Stimulated activated CD4-positive, alpha-beta T cell treated with anti-CD3 and anti-CD28 coated beads, Interleukin-15, amount 100 ng/mL, for 48 hours (primary cell): ENCODE results near the gene KCNJ9.
A peak's percentile ranks its signal among the peaks of the same experiment; 100 is the strongest.
"Not testable (repeated sequence)": the region's sequence is repeated elsewhere in the genome, so short reads cannot be mapped to it uniquely, and the experiment has no call there.

ENCODE experiments used
- DNase-seq, 2 donors: peaks; one replicate each; pipeline ENCODE4 v3.0.0-alpha.2; 2020; ENCODE audit warnings: low read depth in 2 of 2

The KCNJ9 gene

DNA sequence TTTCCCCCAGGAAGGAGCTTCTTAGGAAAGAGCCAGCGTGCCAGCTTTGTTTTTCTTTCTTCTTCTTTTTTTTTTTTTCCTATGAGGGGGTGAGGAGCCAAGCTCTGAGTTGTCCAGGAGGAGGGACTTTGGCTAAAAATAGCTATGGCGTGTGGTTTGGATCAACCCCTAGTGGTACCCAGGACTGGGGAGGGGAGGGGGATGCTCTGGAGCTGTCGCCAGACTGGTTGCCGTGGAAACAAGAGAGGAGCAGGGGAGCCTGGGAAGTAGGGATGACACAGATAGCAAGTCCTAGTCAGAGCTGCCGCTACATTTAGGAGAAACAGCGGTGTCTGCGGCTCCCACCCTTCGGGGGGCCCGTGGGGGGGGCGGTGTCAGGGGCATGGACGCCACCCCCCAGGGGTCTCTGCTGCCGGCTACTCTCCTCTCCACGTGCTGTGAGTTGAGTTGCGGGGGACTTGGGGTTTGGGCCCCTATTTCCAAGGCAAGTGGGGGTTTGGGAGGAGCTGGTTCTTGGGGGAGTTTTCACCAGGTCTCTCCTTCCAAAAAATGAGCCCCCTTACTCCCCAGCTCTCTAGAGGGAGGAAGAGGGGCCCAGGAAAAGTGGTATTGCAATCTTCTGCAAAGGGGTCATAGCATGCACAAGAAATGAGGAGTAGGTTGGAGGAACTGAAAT is at the start of gene KCNJ9:
TSS of gene KCNJ9 (plus strand) at position 278 of the 676 bp plus-strand sequence. CDS start 2,493 bp downstream, outside the sequence.
- no peak for DNase-seq

DNA sequence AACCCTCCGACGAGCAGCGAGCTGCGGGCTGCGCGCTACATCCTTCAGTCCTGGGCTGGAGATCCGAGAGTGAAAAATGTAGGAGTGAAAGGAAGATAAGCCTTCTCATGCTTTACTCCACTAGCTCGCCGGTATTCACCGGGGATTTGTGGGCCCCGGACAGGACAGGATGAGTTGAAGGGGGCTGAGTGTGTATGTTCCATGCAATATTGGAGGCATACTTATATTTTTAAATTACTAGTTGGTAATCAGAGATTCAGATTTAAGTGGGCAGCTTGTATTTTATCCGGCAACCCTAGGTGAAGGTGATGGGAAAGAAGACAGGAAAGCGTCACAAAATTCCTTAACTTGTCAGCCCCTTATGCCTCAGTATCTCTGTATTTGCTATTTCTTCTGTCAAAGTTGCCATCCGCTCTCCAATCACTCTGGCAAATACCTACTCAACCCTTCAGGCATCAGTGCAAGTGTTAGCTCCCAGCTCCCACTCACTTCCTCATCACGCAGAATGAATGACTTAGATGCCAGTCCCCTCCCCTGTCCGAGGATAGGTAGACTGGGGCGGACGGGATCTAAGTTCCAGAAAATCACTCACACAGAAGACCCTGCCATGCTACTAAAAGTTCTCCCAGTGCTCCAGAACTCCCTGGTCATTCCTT is 49.0 kb upstream of the KCNJ9 start:
- peak in 1 of 2 donors; percentile 1 for DNase-seq

DNA sequence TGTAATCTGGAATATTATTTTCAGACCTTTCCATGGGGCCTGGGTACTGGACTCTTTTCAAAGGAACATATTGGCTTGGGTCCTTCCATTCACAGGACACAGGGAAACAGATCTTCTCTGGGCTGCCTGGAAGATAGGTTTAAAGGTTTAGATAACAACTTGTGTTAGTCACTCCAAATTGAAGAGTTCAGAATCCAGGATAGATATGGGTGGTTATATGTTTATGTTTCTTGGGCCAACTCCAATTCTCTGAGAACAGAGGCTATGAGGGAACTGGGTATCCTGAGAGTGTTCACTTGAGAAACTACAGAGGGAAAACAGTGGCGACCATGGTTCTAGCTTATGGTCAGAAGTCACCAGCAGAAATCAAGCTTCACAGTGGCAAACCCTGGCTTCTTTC is 40.9 kb upstream of the KCNJ9 start:
- no peak for DNase-seq

DNA sequence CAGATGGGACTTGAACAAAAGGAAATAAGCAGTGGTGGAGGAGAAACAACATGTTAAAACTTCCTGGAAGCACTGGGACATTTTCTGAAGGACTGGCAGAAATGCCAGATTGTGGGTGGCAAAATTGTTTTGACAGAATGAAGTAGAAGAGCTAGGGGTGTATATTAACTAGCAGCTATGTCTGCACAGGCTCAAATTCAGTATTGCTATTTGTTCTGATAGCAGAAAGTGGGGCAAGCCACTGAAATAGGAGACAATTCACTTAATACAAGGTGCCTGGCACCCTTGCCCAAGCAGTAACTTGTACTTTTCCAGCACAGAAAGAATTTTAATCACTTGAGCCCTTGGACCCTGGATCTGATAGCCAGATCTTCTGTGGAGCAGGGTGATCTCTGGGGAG is 37.8 kb upstream of the KCNJ9 start:
- no peak for DNase-seq

DNA sequence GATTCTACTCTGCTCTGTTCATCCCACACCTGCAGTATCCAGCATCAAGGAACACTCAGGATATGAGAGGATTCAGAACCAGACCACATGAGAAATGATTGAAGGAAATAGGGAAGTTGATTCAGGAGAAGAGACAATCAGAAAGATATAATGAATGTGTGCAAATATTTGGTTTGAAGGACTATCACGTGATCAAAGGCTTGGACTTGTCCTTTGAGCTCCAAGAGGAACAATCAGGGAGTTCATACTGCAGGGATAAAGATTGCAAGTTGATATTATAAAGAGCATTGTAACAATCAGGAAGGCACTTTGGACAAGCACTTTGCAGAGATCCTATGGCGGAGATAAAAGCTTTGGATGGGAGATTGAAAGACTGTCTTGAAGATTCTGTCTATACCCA is 35.7 kb upstream of the KCNJ9 start:
- DNase-seq = no peak

DNA sequence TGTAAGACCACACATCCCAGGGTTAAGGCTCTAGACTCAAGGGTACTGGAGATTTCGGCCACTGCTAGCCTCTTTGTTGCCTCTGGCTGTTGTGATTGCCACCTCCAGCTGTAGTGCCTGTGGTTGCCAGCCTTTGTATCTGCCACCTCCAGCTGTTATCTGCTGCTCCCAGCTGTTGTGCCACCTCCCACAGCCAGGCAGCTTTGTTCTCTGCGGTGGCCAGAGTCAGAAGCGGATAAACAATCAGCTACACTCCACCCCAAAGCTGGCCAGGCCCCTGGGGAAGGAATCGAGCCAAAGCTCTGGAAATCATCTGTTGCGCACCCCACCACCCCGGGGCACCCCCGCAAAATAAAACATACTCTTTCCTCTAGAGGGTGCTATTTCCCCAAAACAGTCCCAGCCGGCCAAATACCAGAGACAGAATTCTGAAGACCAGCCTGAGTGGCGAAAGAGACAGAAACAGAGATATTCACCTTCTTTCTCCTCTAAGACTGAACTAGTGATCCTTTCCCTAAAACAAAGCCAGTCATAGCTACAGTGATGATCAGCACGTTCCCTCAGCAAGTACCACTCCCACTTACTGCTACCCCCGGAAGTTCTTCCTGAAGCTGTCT is 34.7 kb upstream of the KCNJ9 start:
- peak in 1 of 2 donors; percentile 25 for DNase-seq

DNA sequence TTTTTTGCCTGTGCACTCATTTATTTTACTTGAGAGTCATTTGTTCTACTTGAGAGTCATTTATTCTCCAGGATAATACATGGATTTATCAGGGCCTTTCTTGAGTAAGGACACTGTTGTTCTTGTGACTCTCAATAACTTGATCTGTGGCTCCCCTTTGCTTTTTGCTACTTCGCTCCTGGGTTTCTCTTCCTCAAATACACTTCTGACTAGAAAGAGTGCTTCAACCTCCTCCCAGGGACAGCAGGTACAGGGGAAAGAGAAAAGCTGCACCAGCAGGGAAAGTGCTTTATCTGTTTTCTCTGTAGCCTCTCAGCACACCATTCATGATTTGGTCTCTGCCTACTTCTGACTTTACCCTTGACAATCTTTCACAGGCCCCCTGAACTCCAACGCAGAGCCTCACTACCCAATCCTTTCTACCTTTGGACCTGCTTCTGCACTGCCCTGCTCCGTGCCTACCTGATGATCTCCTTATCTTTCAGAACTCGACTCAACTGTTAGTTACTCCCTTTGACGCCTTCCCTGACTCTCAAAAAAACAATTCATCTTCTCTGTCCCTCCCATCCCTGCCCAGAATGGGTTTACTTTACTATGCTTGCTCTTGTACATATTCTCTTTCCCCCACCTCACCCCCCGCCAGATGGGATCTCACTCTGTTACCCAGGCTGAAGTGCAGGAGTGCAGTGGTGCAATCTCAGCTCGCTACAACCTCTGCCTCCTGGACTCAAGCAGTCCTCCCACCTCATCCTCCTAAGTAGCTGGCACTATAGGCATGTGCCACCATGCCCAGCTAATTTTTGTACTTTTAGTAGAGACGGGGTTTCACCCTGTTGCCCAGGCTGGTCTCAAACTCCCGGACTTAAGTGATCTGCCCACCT is 34.0 kb upstream of the KCNJ9 start:
- DNase-seq = no peak

DNA sequence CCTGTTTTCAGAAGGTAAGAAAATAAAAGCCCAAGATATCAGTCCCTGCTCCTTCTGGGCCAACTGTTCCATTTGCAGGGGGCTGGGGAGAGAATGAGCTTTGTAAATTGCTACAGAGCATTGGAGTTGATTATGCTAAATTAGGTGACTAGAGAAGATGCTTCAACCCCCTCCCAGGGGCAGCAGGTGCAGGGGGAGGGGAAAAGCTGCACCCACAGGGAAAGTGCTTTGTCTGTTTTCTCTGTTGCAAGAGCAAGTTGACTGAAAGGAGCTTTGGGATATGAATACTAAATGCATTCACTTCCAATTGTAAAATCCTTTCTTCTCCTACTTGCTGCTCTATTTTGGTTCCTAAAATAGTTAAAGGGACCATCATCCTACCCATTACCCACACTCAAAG is 33.0 kb upstream of the KCNJ9 start:
- DNase-seq = no peak

DNA sequence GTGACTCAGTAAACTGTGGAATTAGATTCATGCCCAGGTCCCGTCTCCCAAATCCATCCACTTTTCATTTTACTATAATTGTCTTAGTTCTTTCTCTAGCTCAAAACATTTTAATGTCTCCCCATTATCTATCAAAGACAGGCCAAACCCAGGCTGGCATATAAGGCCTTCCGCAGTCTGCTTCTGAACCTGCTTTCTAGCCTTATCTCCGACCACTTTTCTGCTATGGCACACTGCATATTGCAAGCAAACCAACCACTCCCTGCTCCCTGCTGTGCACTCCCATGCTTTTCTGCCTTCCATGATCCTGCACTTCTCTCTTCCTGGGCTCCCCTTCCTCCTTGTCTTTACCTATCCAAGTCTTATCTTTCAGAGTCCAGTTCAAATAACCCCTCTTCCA is 32.2 kb upstream of the KCNJ9 start:
- no peak for DNase-seq

DNA sequence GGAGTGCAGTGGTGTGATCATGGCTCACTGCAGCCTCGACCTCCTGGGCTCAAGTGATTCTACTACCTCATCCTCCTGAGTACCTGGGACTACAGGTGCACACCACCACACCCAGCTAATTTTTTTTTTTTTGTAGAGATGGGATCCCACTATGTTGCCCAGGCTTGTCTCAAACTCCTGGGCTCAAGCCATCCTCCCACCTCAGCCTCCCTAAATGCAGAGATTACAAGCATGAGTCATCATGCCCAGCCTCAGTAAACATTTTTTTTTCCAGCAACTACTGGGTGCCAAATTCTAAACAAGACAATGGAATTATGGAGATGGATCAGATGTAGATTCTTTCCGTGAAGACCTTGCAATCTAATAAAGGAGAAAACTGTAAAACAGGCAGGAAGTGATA is 31.2 kb upstream of the KCNJ9 start:
- not testable (repeated sequence) for DNase-seq

DNA sequence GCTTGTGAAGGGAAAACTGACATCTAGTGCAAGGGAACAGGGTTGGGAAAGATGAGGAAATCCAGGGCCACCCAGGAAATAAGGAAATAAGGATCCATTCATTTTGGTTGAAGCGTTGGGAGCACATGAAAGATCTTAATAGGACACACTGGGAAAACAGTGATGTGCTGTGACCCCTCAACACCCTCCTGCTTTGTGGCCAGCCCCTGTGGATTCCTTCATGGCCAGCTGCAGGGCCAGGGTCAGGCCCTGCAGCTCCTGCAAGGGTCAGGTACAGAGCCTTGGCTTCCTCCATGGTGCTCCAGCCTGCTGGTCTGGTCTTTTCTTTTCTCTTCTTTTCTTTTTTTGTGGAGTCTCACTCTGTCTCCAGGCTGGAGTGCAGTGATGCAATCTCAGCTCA is 30.7 kb upstream of the KCNJ9 start:
- no peak for DNase-seq

DNA sequence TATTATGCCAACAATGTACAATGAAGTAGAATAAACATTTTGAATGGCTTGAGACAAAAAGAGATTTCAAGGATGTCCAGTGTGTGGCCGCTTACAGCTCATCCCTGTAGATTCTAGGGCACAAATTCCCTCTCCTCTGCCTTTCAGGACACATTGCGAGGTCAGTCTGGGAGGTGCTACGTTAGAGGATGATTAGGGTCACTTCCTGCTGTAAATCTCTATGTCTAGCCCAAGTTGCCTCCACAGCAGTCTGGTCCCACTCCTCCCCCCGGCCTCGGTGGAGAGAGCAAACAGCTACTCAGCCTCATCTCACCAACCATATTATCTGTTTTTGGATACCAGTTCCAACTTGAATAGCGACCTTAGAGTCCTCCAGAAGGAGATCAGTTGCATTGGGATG is 28.4 kb upstream of the KCNJ9 start:
- no peak for DNase-seq

DNA sequence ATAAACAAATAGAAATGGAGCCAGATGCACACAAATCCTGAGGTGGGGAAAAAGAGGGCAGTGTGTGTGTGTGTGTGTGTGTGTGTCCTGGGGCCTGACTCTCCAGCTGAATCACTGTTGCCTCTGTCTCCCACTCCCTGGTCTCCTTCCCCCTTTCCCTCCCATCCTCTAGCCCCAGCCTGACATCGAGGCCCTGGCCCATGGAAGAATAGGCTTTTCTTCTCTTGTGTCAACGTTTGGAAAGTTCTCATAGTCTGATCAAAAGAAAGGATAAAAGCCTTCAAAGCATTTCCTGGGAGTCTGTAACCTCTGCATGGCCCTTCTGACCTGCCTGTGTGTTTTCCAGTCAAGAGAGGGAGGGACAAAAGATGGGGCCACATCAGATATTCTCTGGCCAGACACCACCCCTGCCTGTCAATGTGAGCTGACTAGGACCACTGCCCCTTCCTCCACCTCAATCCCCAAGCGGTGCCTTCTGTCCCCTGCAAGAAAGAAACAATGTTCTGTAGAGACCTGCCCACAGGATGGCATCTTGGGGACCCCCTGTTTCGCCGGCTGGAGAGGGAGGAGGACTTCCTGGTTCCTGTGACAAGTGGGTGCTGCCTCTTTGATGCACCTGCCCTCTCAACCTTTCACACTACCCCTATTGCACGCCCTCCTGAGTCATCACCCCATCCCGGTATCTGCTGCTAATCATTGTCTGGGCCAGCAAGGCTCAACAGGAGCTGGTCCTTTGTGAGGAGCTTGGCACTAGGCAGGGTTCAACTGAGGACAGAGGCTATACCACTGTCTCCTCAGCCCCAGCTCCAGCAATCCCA is 27.6 kb upstream of the KCNJ9 start:
- no peak for DNase-seq

DNA sequence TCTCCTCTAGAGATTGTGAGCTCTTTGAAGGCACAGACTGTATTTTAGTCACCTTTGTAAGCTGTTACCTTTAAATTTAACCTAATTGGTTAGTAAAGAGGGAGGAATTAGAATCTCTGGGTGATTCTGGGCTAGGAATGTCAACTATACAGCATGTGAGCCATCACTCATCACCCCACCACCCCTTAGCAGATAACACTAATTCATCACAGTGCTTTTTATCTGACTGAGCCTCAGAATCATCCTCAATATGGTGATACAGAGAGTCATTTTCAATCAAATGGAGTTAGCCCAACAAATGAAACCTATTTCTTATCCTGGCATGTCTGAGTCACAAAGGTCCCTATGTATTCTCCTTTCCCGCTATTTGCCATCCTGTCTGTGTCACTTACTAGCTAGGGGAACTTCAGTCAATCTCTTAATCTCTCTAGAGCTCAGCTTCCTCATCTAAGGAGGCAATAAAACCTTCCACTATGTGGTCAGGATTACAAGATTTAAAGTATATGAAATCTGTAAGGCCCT is 24.6 kb upstream of the KCNJ9 start:
- DNase-seq = no peak

DNA sequence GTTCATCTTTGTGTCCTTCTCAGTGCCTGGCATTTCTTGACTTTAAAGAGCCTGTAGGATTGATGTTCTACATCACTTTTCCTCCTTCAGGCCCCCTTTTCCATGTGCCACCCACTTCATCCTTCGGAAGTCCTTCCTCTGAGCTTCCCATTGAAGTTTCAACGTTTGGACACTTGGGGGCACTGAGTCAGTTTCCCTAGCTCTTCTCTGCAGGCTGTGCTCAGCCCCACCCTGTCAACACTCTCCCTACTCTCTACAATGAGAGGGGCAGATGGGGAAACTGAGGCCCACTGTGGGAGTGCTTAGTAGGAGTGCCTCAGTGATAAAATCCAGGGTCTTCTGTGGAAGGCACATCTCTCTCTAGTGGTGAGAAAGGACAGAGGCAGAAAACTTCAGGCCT is 23.3 kb upstream of the KCNJ9 start:
- no peak for DNase-seq

DNA sequence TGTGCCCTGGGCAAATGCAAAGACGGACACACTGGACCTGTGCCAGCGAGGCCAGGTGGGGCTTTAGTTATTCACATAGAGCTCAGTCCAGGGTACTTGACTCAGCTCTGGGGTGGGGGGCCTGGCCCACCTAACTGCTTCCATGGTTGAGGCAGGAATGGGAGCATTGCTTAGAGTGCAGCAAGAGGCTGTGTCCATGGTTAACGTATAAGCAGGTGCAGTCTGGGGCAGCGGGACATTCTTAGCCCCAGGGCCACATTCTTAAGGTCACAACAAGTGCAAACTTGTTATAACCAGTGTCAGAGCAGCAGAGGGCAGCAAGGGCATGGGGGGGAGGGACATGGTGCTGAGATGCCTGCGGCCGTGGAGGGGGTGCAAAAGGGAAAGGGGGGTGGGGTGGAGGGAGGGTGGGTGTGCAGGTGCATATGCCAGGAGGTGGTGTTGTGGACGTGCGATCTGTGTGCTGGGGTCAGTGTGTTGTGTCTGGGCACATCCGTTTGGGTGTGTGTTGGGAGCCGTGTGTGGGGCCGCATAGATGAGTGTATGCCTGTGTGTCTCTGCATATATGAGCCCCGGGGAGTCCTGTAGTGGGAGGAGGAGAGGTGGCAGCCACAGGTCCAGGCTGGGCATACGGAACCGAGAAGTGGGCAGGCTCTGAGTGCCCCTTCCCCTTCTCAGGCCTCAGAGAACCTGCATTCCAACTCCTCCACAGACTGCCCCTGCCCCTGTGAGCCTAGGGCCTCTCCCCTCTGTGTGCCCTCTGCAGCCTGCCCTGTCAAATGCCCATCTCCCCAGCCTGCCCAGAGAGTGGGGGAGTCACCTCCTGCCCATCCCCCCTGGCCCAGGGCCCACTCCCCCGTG is 19.7 kb upstream of the KCNJ9 start:
- no peak for DNase-seq

DNA sequence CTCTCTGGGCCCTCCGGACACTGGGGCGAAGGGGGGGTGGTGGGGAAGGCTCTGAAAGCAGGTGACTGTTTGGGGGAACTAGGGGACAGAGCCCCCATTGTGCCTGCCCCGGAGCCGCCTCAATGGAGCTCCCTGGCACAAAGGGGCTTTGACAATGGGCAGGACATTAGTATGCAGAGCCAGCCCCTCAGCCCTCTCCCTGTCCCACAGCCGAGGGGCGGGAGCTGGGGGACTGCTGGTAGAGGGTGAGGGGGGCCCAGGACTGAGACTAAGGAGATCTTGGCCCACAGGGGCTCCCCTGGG is 19.2 kb upstream of the KCNJ9 start:
- no peak for DNase-seq

DNA sequence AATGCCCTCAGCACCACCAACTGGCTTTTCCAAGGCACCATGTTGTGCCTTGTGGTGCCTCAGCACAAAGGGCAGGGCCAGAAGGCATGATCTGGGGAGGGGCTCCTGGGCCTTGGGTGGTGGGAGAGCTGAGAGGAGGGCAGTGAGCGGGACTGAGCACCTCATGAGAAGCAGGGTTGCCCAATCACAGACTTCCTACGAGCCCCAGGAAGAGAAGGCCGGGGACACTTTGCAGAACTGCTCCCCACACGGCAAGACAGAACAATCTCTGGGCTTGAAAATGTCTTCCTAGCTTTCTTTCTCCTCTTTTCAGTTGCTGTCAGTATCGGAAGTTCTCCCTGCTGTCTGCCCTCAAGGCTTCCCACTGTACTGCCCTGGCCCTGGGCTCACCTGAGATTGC is 18.2 kb upstream of the KCNJ9 start:
- no peak for DNase-seq

DNA sequence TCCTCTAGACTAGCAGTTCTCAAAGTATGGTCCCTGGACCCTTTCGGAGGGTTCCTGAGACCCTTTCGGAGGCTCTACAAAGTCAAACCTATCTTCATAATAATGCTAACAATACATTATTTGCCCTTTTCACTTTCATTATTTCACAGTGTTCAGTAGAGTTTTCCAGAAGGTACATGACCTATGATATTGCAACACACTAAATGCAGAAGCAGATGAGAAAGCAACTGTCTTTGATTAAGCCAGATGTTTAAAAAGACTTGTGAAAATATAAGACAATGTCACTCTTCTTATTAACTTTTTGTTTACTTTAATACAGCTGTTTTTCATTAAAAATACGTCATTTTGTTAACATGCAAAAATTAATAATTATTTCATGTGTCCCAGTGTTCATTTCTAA is 17.2 kb upstream of the KCNJ9 start:
- no peak for DNase-seq

DNA sequence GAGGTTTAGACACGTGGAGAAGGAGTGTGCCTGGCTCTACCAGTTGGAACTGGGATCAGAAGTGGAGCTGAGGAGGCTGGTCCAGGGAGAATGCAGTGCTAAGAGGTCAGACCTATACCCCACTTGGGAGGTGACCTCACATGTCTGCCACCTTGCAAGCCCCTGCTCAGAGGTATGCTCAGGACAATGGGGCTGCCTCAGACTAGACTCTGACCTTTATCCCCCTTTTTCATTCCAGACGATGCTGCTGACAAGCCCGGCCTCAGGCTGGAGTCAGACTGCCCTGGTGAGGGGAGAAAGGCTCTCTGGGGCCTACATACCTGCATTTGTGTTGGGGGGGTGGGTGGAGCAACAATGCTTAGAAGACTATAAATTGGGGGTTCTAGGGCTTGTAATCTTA is 16.6 kb upstream of the KCNJ9 start:
- no peak for DNase-seq
